Activated T-cell treated with anti-CD3 and anti-CD28 coated beads, Interleukin-2, amount 50 U/mL, for 72 hours (primary cell): ENCODE data around the gene PERM1. TPM values are rescaled to one million over a fixed set of nuclear protein-coding genes. Genes with fewer than 3 reads are reported as not detected.
"Not testable (repeated sequence)": the region's sequence is repeated elsewhere in the genome, so short reads cannot be mapped to it uniquely, and the experiment has no call there.

Experiments
- ATAC-seq, 2 donors: fragments of 150-1000 bp; cut with Tn5 transposase; replicated peaks in 1 of 2; 2 replicates each; pipeline ENCODE4 v1.10.0; 2021; ENCODE audit warnings: moderate library complexity in 2 of 2, mild to moderate bottlenecking in 1 of 2
- DNase-seq, 2 donors: peaks; one replicate each; pipeline ENCODE4 v3.0.0; 2021 to 2022; ENCODE audit warnings: mixed read lengths in 1 of 2
- H3K27ac Mint-ChIP-seq: one replicate; pipeline ENCODE4 v1.8.0; 2022; ENCODE audit warnings: mild to moderate bottlenecking, moderate library complexity, mixed read lengths
- H3K27me3 Mint-ChIP-seq: one replicate; pipeline ENCODE4 v1.8.0; 2022; ENCODE audit warnings: low read depth, mixed read lengths
- H3K36me3 Mint-ChIP-seq, 2 donors: one replicate each; pipeline ENCODE4 v1.8.0; 2022; ENCODE audit warnings: mixed read lengths in 2 of 2, mild to moderate bottlenecking in 1 of 2; ENCODE audit not compliant: insufficient read depth in 2 of 2
- H3K4me1 Mint-ChIP-seq: one replicate; pipeline ENCODE4 v1.8.0; 2022; ENCODE audit warnings: low read depth, mixed read lengths
- H3K4me3 Mint-ChIP-seq, 2 donors: one replicate each; pipeline ENCODE4 v1.8.0; 2022; ENCODE audit warnings: mild to moderate bottlenecking in 2 of 2, mixed read lengths in 2 of 2, moderate library complexity in 2 of 2
- H3K9me3 Mint-ChIP-seq, 2 donors: one replicate each; pipeline ENCODE4 v1.8.0; 2022; ENCODE audit warnings: mixed read lengths in 2 of 2
- total RNA-seq, 2 donors: library from RNA; stranded (reverse); gene quantifications; one replicate each; pipeline ENCODE4 v1.2.3, GENCODE V29; 2022

The PERM1 gene
- total RNA-seq, 2 donors from 2014 or later: not detected

DNA sequence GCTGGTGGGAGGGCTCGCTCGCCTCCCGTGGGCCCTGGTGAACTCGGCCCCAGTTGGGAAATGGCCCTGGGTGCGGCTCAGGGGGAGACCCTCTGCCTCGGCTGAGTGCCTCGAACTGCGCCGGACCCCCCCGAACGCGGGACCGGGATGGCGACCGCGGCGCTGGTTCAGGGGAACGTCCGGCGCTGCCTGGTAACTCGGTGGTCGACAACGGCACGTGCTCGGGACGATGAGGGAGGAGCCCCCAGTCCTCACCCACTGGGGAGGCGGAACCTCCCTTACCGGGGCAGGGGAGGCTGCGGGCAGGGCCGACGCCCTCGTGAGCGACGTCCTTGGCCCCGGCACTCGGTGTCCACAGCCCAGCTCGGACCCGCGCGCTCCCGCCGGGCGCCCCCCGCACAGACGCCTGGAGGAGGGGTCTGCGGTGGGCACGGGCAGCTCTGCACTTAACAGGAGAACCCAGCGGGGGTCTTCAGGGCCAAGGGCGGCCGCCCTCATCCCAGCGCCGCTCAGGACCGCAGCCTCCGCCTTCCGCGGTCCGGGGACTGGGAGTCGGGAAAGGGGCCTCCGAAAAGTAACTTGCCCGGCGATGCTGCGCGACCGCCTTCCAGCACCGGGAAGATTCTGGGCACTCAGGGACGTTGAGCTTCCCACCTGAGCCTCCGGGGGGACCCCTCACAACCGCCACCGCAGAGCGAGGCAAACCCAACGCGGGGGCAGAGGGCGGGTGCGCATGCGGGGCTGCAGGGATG lies 16.3 kb upstream of the PERM1 start:
- ATAC-seq (no peak), DNase-seq (no peak)
- H3K36me3 Mint-ChIP-seq: peaks cover 0 to 2% of the 10 kb centered on the region in 2 donors
- H3K9me3 Mint-ChIP-seq: no peaks in the 10 kb centered on the region
- no peak overlapping the region for H3K27ac Mint-ChIP-seq
- peaks cover 37% of the 10 kb centered on the region for H3K27me3 Mint-ChIP-seq
- peak overlapping the region in 1 of 2 donors; percentile 55 for H3K4me3 Mint-ChIP-seq
- peaks cover 12% of the 10 kb centered on the region for H3K4me1 Mint-ChIP-seq

DNA sequence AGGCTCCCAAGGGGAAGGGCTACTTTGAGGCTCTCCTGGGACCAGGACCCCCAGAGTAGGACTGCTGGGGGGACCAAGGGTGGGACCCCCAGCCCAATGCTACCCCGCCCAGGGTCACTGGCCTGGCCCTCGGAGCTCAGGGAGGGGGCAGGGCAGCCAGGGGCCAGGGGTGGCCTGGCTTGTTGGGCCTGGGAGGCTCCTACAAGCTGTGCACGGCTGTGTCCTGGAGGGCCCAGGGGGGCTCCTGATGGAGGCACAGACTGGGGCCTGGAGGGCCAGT lies 15.8 kb upstream of the PERM1 start:
- H3K27me3 Mint-ChIP-seq: peaks cover 33% of the 10 kb centered on the region
- H3K4me1 Mint-ChIP-seq: peaks cover 17% of the 10 kb centered on the region
- no peaks in the 10 kb centered on the region for H3K9me3 Mint-ChIP-seq
- H3K27ac Mint-ChIP-seq: no peak overlapping the region
- DNase-seq: no peak
- H3K4me3 Mint-ChIP-seq: peak overlapping the region in 1 of 2 donors; percentile 40
- H3K36me3 Mint-ChIP-seq: peaks cover 2% of the 10 kb centered on the region in 2 donors
- ATAC-seq: no peak

DNA sequence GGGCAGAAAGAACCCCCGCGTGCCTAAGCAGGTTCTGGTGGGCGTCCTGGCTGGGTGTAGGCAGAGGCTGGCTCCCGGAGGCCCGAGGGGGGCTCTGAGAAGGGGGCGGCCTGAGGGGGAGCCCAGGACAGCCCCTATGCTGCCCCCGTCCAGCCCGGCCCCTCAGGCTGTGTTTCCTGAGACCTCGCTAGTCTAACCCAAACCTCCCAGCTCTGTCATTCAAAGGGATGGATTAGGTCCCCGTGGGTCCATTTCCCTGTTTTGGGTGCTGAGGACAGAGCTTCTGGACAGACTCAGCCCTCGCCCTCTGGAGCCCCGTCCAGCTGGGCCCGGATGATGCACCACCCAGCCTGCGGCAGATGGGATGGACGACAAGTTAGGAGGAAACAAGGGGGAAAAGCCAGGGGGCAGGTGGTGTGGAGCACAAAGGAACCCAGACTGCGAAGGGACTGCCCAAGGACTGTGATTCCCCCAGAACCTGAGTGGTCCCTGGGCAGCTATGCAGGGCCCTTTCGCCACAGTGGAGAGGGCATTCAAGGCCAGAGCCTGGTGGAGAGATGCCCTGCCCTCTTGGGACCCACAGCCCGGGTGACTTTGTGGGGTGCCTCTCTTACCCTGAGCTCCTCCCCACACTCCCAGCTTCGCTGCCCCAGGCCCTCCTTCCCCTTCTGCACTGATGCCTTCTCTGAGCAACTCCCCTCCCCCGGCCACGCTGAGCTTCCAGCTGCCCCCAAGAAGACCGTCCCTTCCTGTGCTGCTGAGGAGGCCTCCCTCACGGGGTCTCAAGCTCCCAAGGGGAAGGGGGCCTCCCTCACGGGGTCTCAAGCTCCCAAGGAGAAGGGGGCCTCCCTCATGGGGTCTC lies 15.2 kb upstream of the PERM1 start:
- peak overlapping the region in 1 of 2 donors; percentile 40 for H3K4me3 Mint-ChIP-seq

DNA sequence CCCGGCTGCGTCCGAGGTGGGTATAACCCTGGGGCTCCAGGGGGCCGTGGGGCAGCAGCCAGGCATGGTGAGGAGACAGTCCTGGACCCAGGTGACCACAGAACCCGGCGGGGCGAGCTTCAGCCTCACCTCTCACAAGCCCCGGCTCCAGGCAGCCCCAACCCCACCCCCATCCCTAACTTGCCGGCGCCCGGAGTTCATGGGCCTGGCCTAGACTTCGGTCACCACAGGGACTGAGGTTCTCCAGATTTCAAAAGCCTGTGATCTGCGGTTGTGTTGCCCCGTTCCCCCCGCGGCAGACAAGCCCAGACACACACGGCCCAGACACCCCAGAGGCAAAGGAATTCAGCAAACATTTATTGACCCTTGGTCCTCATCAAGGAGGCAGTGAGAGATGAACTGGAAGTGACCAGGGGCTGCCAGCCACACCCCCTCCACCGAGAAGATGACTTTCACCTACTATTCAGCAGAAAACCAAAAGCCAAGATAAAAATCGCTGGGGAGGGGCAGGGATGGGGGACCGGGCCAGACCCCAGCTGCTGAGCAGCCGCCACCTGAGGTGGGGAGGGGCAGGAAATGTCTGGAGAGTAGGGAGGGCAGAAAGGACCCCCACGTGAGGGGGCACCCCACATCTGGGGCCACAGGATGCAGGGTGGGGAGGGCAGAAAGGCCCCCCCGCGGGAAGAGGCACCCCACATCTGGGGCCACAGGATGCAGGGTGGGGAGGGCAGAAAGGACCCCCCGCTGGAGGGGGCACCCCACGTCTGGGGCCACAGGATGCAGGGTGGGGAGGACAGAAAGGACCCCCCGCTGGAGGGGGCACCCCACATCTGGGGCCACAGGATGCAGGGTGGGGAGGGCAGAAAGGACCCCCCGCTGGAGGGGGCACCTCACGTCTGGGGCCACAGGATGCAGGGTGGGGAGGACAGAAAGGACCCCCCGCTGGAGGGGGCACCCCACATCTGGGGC lies 14.1 kb upstream of the PERM1 start:
- DNase-seq (no peak), ATAC-seq (no peak)
- H3K4me3 Mint-ChIP-seq: peak overlapping the region in 1 of 2 donors; percentile 61
- H3K4me1 Mint-ChIP-seq: peaks cover 34% of the 10 kb centered on the region
- peaks cover 5 to 10% of the 10 kb centered on the region in 2 donors for H3K36me3 Mint-ChIP-seq
- peaks cover 0 to 2% of the 10 kb centered on the region in 2 donors for H3K9me3 Mint-ChIP-seq
- H3K27ac Mint-ChIP-seq: no peak overlapping the region
- peaks cover 32% of the 10 kb centered on the region for H3K27me3 Mint-ChIP-seq

More for the DNA sequence above, 15.2 kb upstream of the PERM1 start:
- H3K27ac Mint-ChIP-seq: no peak overlapping the region
- DNase-seq (no peak), ATAC-seq (no peak)
- peaks cover 23% of the 10 kb centered on the region for H3K4me1 Mint-ChIP-seq
- H3K27me3 Mint-ChIP-seq: peaks cover 33% of the 10 kb centered on the region
- no peaks in the 10 kb centered on the region for H3K9me3 Mint-ChIP-seq
- peaks cover 5 to 7% of the 10 kb centered on the region in 2 donors for H3K36me3 Mint-ChIP-seq

DNA sequence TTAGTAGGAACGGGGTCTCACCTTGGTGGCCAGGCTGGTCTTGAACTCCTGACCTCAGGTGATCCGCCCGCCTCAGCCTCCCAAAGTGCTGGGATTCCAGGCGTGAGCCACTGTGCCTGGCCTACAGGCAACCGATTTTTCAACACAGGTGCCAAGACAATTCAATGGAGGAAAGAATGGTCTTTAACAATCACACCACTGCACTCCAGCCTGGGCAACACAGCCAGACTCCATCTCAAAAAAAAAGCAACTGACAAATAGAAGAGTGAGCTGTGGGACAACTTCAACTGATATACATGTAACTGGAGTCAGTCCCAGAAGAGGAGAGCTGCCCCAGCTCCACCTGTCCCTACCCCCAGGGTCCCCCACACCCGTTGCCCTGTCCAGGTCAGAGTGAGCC lies 12.7 kb upstream of the PERM1 start:
- Mint-ChIP-seq H3K4me1 (peaks cover 34% of the 10 kb centered on the region), H3K27me3 (peaks cover 33% of the 10 kb centered on the region)
- not testable (repeated sequence) for H3K9me3 Mint-ChIP-seq, H3K36me3 Mint-ChIP-seq, DNase-seq, H3K27ac Mint-ChIP-seq, H3K4me3 Mint-ChIP-seq, ATAC-seq

DNA sequence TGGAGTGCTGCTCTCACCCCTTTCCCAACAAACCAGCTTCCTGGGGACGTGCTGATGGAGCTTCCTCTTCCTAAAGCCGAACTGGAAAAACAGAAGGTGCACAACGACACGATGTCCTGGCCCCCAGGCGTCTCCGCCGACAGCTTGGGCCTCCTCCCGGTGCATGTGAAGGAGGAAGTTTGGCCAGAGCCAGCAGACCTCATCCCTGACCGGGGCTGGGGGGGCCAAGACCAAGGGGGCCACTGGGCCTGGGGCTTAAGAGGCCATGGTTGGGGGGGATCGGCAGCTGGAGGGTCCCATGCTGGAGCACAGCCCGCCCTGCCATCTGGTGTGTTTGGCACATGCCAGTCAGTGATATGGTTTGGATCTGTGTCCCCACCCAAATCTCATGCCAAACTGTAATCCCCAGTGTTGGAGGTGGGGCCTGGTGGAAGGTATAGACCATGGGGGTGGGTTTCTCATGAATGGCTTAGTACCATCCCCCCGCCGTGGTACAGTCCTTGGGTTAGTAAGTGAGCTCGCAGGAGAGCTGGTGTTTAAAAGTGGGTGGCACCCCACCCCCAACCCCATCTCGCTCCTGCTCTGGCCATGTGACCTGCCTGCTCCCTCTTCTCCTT lies 11.6 kb upstream of the PERM1 start:
- H3K27me3 Mint-ChIP-seq: peaks cover 44% of the 10 kb centered on the region
- peaks cover 0 to 2% of the 10 kb centered on the region in 2 donors for H3K9me3 Mint-ChIP-seq
- peaks cover 39% of the 10 kb centered on the region for H3K4me1 Mint-ChIP-seq
- no peak overlapping the region for H3K4me3 Mint-ChIP-seq
- ATAC-seq (no peak), DNase-seq (no peak)
- H3K27ac Mint-ChIP-seq: no peak overlapping the region
- peaks cover 3 to 11% of the 10 kb centered on the region in 2 donors for H3K36me3 Mint-ChIP-seq

DNA sequence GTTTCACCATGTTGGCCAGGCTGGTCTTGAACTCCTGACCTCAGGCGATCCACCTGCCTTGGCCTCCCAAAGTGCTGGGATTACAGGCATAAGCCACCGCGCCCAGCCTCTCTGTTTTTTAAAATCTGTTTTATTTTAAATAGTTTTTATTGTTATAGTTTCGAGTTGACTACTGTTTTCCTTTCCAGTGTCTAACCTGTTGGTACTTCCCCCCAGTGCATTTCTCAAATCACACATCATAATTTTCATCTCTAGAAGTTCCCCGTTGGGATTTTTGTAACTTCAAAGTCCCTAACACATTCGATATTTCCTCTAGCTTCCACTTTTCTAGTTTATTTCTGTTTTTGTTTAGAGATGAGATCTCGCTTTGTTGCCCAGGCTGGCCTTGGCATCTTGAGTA lies 10.5 kb upstream of the PERM1 start:
- ATAC-seq: peak; percentile 55 to 72
- H3K27me3 Mint-ChIP-seq: peaks cover 43% of the 10 kb centered on the region

DNA sequence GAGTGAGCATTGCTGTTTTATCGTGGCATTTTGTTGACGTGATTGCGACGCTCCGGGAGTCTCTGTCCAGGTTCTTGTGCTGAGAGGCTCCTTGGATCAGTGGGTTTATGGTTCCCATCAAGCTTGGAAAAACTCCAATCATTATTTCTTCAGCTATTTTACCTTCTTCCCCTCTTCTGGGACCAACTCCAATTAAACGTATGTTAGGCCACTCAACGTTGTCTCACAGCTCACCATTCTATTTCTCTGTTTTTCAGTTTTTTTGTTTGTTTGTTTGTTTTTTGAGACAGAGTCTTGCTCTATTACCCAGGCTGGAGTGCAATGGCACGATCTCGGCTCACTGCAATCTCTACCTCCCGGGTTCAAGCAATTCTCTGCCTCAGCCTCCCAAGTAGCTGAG lies 10.0 kb upstream of the PERM1 start:
- H3K9me3 Mint-ChIP-seq: peaks cover 0 to 2% of the 10 kb centered on the region in 2 donors
- DNase-seq (no peak), ATAC-seq (no peak)
- H3K27me3 Mint-ChIP-seq: peaks cover 38% of the 10 kb centered on the region
- peaks cover 39% of the 10 kb centered on the region for H3K4me1 Mint-ChIP-seq
- H3K36me3 Mint-ChIP-seq: peaks cover 3 to 11% of the 10 kb centered on the region in 2 donors
- H3K27ac Mint-ChIP-seq: no peak overlapping the region
- H3K4me3 Mint-ChIP-seq: peak overlapping the region in 1 of 2 donors; percentile 64

More for the DNA sequence above, 10.5 kb upstream of the PERM1 start:
- Mint-ChIP-seq H3K9me3 (peaks cover 0 to 2% of the 10 kb centered on the region in 2 donors), H3K4me3 (peak overlapping the region; percentile 36 to 64), H3K4me1 (peaks cover 39% of the 10 kb centered on the region), H3K27ac (no peak overlapping the region), H3K36me3 (peaks cover 3 to 11% of the 10 kb centered on the region in 2 donors)
- no peak for DNase-seq

DNA sequence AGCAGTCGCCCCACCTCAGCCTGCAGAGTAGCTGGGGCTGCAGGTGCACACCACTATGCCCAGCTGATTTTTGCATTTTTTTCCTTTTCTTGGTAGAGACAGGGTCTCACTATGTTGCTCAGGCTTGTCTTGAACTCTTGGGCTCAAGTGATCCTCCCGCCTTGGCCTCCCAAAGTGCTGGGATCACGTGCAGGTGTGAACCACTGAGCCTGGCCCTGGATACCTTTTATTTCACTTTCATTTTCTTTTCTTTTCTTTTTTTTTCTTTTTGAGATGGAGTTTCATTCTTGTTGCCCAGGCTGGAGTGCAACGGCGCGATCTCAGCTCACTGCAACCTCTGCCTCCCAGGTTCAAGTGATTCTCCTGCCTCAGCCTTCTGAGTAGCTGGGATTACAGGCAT lies 9.4 kb upstream of the PERM1 start:
- H3K27ac Mint-ChIP-seq, H3K4me3 Mint-ChIP-seq, H3K9me3 Mint-ChIP-seq, ATAC-seq, DNase-seq: not testable (repeated sequence)
- Mint-ChIP-seq H3K36me3 (peaks cover 3 to 11% of the 10 kb centered on the region in 2 donors), H3K4me1 (peaks cover 39% of the 10 kb centered on the region), H3K27me3 (peaks cover 36% of the 10 kb centered on the region)

DNA sequence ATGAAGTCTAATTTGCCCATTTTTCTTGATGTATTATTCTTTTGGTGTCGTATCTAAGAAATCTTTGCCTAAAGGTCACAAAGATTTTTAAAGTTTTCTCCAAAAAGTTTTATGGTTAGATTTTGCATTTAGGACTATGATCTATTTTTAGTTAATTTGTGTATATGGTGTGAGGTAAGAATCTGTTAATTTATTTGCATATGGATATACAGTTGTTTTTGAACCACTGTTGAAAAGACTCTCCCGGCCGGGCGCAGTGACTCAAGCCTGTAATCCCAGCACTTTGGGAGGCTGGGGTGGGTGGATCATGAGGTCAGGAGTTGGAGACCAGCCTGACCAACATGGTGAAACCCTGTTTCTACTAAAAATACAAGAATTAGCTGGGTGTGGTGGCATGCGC lies 6.2 kb upstream of the PERM1 start:
- H3K4me3 Mint-ChIP-seq, H3K27ac Mint-ChIP-seq, H3K9me3 Mint-ChIP-seq, DNase-seq, ATAC-seq: not testable (repeated sequence)
- peaks cover 3 to 11% of the 10 kb centered on the region in 2 donors for H3K36me3 Mint-ChIP-seq
- H3K27me3 Mint-ChIP-seq: peaks cover 28% of the 10 kb centered on the region
- peaks cover 27% of the 10 kb centered on the region for H3K4me1 Mint-ChIP-seq

DNA sequence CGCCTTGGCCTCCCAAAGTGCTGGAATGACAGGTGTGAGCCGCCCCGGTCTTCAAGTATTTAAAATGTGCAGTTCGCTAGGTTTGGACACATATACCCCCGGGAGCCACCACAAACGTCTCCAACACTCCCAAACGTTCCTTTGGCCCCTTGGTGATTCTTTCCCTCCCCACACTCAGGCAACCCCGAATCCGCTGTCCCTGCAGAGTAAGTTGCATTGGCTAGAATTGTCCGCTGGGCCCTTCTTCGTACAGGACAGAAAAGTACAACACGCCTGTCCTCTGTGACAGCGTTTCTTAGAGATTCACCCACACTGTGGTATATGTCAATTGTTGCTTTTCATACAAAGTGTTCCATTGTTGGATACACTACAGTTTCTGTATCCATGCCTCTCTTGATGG lies 3.2 kb upstream of the PERM1 start:
- Mint-ChIP-seq H3K4me1 (peaks cover 5% of the 10 kb centered on the region), H3K9me3 (no peaks in the 10 kb centered on the region), H3K27ac (no peak overlapping the region), H3K27me3 (peaks cover 28% of the 10 kb centered on the region), H3K4me3 (no peak overlapping the region), H3K36me3 (peaks cover 0 to 2% of the 10 kb centered on the region in 2 donors)
- no peak for ATAC-seq
- DNase-seq: no peak

DNA sequence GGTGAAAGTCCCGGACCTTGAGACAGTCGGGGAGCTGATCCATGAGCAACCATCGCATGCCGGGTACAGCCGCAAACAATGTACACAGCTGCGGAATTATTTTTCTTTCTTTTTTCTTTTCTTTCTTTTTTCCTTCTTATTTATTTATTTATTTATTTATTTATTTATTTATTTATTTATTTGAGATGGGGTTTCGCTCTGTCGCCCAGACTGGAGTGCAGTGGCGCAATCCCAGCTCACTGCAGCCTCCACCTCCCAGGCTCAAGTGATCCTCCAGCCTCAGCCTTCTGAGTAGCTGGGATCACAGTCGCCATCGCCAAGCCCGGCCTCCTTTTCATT lies 2.6 kb upstream of the PERM1 start:
- Mint-ChIP-seq H3K36me3 (peaks cover 0 to 2% of the 10 kb centered on the region in 2 donors), H3K4me3 (no peak overlapping the region), H3K4me1 (peaks cover 5% of the 10 kb centered on the region), H3K27ac (no peak overlapping the region), H3K27me3 (peaks cover 22% of the 10 kb centered on the region), H3K9me3 (no peaks in the 10 kb centered on the region)
- ATAC-seq: no peak
- no peak for DNase-seq
